GM19193 (cell line): Measurements from ENCODE around the gene FBXL3.

ENCODE experiments used
- POLR2A ChIP-seq: IDR thresholded peaks from 4 replicates; pipeline ENCODE4 v1.6.1; 2011; ENCODE audit not compliant: insufficient read depth, insufficient read length; ENCODE audit errors: extremely low read depth

Gene FBXL3

GRCh38 chr13:76976490-76976889 lies 50.5 kb downstream of the FBXL3 start:
- no peak for TF ChIP-seq POLR2A

DNA sequence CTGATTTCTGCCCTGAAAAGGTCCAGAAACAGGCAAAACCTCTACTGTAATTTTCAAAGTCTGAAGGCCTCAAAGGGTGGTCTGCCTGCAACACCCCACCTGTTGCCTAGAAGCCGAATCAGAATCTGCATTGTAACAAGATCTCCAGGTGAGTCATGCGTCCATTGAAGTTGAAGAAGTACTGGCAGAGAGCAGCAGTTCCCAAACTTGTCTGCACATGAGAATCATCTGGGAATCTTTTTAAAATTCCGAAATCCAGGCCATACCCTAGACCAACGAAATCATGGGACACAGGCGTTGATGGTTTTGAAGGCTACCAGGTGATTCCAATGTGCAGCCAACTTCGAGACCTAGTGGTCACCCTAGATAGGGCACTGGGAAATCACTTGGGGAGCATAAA lies 51.1 kb downstream of the FBXL3 start:
- TF ChIP-seq POLR2A, result no peak

GRCh38 chr13:76974618-76974975 lies 52.4 kb downstream of the FBXL3 start:
- TF ChIP-seq POLR2A, result no peak

DNA sequence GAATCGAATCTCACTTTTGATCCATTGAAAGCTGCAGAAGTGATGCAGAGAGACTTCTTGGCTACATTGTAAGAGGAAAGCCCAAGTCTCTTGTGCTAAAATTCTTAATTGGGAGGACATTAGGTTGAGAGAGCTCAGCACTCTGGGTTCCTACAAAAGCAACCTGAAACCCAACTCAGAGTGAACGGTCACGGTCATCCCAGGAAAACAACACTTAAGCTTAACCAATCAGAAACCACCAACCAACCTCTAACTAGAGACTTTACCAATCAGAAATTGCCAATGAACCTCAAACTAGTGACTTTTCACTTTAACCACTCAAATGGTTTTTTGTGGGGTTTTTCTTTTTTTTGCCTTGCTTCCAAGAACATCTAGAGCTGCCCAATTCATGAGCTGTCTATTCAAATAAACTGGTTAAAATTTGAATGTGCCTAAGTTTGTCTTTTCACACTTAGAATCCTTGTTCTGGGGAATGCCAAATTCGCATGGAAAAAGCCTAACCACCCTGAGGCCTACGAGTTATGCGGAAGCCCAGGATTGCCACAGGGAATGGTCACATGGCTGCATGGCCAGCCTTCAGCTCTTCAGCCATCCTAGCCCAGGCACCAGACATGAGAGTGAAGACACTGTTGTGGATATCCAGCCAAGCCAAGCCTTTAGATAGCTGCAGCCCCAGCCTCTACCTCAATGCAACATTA lies 52.9 kb downstream of the FBXL3 start:
- no peak for TF ChIP-seq POLR2A

DNA sequence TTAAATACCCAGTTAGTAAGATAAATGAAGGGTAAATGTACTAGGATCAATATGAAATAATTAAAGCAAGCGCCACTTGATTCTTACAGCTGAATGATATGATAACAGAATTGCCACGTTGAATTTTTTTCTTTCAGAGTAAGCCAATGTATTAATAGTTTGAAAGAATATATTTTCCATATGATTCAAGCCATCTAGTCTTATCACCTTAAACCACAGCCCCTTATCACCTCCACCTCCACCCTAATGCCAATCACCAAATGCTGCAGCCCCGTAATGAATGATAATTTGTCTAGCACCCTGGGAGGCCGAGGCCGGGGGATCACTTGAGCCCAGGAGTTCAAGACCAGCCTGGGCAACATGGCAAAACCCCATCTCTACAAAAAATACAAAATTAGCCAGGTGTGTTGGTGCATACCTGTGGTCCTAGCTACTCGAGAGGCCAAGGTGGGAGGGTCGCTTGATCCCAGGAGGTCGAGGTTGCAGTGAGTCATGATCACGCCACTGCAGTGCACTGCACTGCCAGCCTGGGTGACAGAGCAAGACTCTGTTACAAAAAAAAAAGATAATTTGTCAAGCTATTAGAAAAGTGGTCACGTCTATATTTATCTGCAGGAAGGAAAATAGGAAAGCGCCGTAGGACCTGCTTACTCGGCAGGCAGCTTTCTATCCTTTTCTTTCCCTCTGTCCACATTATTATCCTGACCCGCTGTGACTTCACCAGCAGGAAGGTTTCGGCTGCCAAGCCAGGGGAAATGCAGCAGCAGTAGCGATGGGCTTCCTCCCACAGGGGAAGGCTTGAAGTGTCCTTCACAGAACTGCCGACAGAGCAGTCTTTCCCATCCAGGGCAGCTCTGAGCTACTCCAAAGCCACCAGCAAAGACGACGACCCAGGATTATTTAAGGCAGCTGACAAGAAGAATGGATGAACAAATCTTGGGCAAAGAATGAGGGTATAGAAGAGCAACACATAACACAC lies 54.8 kb downstream of the FBXL3 start:
- TF ChIP-seq POLR2A, result no peak

GRCh38 chr13:76971215-76971614 lies 55.7 kb downstream of the FBXL3 start:
- TF ChIP-seq POLR2A, result no peak

- TF ChIP-seq POLR2A, result no peak
Observed at GRCh38 chr13:76969488-76970365, 57.2 kb downstream of the FBXL3 start.

- no peak for TF ChIP-seq POLR2A
Observed at GRCh38 chr13:76968041-76968440, 58.9 kb downstream of the FBXL3 start.

GRCh38 chr13:76967031-76967430 lies 59.9 kb downstream of the FBXL3 start:
- no peak for TF ChIP-seq POLR2A

DNA sequence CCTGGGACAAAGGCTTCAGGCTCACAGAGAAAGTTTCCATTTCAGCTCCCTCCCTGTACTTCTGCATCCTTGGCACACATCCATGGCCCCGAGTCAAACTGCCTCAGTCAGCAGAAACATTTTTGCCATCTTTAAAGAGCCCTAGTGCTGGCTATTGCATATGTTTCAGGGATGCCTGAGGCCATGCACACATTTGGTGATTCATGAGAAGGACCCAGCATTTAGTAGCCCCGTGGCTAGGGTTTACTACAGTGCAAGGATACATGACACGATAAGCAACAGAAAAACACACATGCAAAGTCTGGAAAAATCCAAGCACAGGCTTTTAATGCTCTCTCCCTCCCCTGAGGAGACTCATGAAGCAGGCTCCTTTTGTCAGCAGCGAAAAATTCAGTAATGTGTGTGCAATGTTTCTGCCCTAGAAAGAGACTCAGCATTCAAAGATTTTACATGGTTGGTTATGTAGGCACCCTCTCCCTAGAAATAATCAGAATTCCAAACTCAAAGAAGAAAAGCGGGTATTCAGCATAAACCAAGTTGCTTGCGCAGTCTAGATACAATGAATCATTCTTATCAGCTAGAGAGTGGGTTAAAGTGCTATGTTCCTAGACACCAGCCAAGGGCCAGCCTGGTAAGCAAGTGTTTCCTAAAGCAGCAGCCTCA lies 61.1 kb downstream of the FBXL3 start:
- TF ChIP-seq POLR2A, result no peak

GRCh38 chr13:76958841-76959432 lies 68.0 kb downstream of the FBXL3 start:
- no peak for TF ChIP-seq POLR2A

DNA sequence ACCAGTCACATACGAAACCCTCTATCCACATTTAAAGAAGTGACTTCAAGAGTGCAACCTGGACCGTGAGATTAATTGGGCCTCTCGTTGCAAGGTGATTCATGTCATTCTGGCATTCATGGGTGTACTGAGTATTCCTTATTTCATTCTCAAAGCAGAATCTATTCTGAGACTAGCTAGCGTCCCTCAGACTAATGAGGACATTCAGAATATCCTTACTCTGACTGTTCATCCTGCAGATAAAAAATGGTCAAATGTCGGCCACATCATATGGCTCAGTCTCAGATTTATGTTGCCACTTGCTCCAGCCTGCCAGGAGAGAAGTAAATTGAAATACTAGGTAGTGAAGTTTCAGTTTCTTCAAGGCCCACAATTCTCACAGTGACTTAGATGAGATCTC lies 71.3 kb downstream of the FBXL3 start:
- TF ChIP-seq POLR2A, result no peak
